ENCODE measurements around the gene MAPT. TPM values are rescaled to one million over a fixed set of nuclear protein-coding genes. Genes with fewer than 3 reads are reported as not detected.

Gene MAPT
- total RNA-seq, 1 experiment from 2014 or later = 8.3 TPM

- Histone ChIP-seq H3K9me3 (ENCODE audit: low read depth, low read length, poor library complexity, severe bottlenecking) (no peaks in the 10 kb centered on the region), H3K27ac (ENCODE audit: low read depth, low read length, poor library complexity, severe bottlenecking) (no peak overlapping the region), H3K4me3 (ENCODE audit: low read depth, low read length, poor library complexity, severe bottlenecking) (no peak overlapping the region), H3K27me3 (replicated peaks; ENCODE audit: insufficient read depth, low read depth, low read length, poor library complexity) (no peaks in the 10 kb centered on the region), H3K4me1 (ENCODE audit: insufficient read depth, low read length, poor library complexity, severe bottlenecking) (no peaks in the 10 kb centered on the region), H3K36me3 (ENCODE audit: insufficient read depth, low read length, poor library complexity, severe bottlenecking) (no peaks in the 10 kb centered on the region)
- no peak for DNase-seq (ENCODE audit: low spot score)
- no TSS peak for BruUV-seq (replicated peaks)
- ChIA-PET POLR2A (ENCODE audit: low non-redundant PET) (no interaction called here), CTCF (no interaction called here)
- intact Hi-C loops (cut with micrococcal nuclease; ENCODE audit: unreplicated experiment) = no loop called here
- TF ChIP-seq EZH2 (IDR thresholded peaks at IDR 0.05; ENCODE audit: borderline replicate concordance, low read depth, low read length, poor library complexity, severe bottlenecking) (no peak), CTCF (conservative IDR thresholded peaks at IDR 0.05; ENCODE audit: low read depth, low read length) (no peak)
These were observed 68.0 kb downstream of the MAPT start for GRCh38 chr17:45962221-45962972.

- DNase-seq (ENCODE audit: low spot score) = no peak
- Histone ChIP-seq H3K27me3 (replicated peaks; ENCODE audit: insufficient read depth, low read depth, low read length, poor library complexity) (no peaks in the 10 kb centered on the region), H3K4me3 (ENCODE audit: low read depth, low read length, poor library complexity, severe bottlenecking) (no peak overlapping the region), H3K27ac (ENCODE audit: low read depth, low read length, poor library complexity, severe bottlenecking) (no peak overlapping the region), H3K4me1 (ENCODE audit: insufficient read depth, low read length, poor library complexity, severe bottlenecking) (no peaks in the 10 kb centered on the region), H3K36me3 (ENCODE audit: insufficient read depth, low read length, poor library complexity, severe bottlenecking) (no peaks in the 10 kb centered on the region), H3K9me3 (ENCODE audit: low read depth, low read length, poor library complexity, severe bottlenecking) (no peaks in the 10 kb centered on the region)
- ChIA-PET CTCF (no interaction called here), POLR2A (ENCODE audit: low non-redundant PET) (no interaction called here)
- no TSS peak for BruUV-seq (replicated peaks)
- TF ChIP-seq CTCF (conservative IDR thresholded peaks at IDR 0.05; ENCODE audit: low read depth, low read length) (no peak), EZH2 (IDR thresholded peaks at IDR 0.05; ENCODE audit: borderline replicate concordance, low read depth, low read length, poor library complexity, severe bottlenecking) (no peak)
- intact Hi-C loops (cut with micrococcal nuclease; ENCODE audit: unreplicated experiment) = no loop called here
These were observed 68.9 kb downstream of the MAPT start for GRCh38 chr17:45963283-45963682.

- TF ChIP-seq EZH2 (IDR thresholded peaks at IDR 0.05; ENCODE audit: borderline replicate concordance, low read depth, low read length, poor library complexity, severe bottlenecking) (no peak), CTCF (conservative IDR thresholded peaks at IDR 0.05; ENCODE audit: low read depth, low read length) (no peak)
- BruUV-seq (replicated peaks) = no TSS peak
- no peak overlapping the region for H3K4me3 ChIP-seq (ENCODE audit: low read depth, low read length, poor library complexity, severe bottlenecking)
- CTCF ChIA-PET = no interaction called here
- no peak overlapping the region for H3K27ac ChIP-seq (ENCODE audit: low read depth, low read length, poor library complexity, severe bottlenecking)
- no peak for DNase-seq (ENCODE audit: low spot score)
- no peaks in the 10 kb centered on the region for H3K27me3 ChIP-seq (replicated peaks; ENCODE audit: insufficient read depth, low read depth, low read length, poor library complexity)
- H3K36me3 ChIP-seq (ENCODE audit: insufficient read depth, low read length, poor library complexity, severe bottlenecking) = no peaks in the 10 kb centered on the region
- no peaks in the 10 kb centered on the region for H3K9me3 ChIP-seq (ENCODE audit: low read depth, low read length, poor library complexity, severe bottlenecking)
- POLR2A ChIA-PET (ENCODE audit: low non-redundant PET) = no interaction called here
- no peaks in the 10 kb centered on the region for H3K4me1 ChIP-seq (ENCODE audit: insufficient read depth, low read length, poor library complexity, severe bottlenecking)
- intact Hi-C loops (cut with micrococcal nuclease; ENCODE audit: unreplicated experiment) = no loop called here
These were observed 69.5 kb downstream of the MAPT start for GRCh38 chr17:45963889-45964288.

Measured in A673 (cell line).